MM.1S (cell line): ENCODE results near the gene GMPR2.
"Not testable (repeated sequence)": the region's sequence is repeated elsewhere in the genome, so short reads cannot be mapped to it uniquely, and the experiment has no call there.

Experiments used
- DNase-seq: peaks from one replicate; pipeline ENCODE4 v3.0.0-alpha.2; 2015
- H2AFZ ChIP-seq: fragments of 300-600 bp; sonication (generic); 2 replicates; pipeline ENCODE4 v1.6.0; 2016; ENCODE audit warnings: antibody characterized with exemption, low read length
- H3F3A ChIP-seq: fragments of 300-600 bp; sonication (generic); 2 replicates; pipeline ENCODE4 v1.6.1; 2016; ENCODE audit warnings: mild to moderate bottlenecking, antibody characterized with exemption, low read length, moderate library complexity, mixed read lengths; ENCODE audit not compliant: insufficient read depth
- H3K27ac ChIP-seq: fragments of 300-600 bp; sonication (generic); 2 replicates; pipeline ENCODE4 v1.5.1; 2016; ENCODE audit warnings: mild to moderate bottlenecking, low read length
- H3K27me3 ChIP-seq: fragments of 300-600 bp; sonication (generic); replicated peaks from 2 replicates; pipeline ENCODE4 v1.6.0; 2016; ENCODE audit warnings: low read length; ENCODE audit not compliant: insufficient read depth
- H3K36me3 ChIP-seq: fragments of 300-600 bp; sonication (generic); replicated peaks from 2 replicates; pipeline ENCODE4 v1.6.1; 2016; ENCODE audit warnings: mild to moderate bottlenecking, low read length, mixed read lengths; ENCODE audit not compliant: insufficient read depth
- H3K4me1 ChIP-seq: fragments of 300-600 bp; sonication (generic); 2 replicates; pipeline ENCODE4 v1.6.1; 2016; ENCODE audit warnings: low read length, mixed read lengths
- H3K4me2 ChIP-seq: fragments of 300-600 bp; sonication (generic); 2 replicates; pipeline ENCODE4 v1.6.0; 2016; ENCODE audit warnings: low read depth, low read length
- H3K4me3 ChIP-seq: fragments of 300-600 bp; sonication (generic); 2 replicates; pipeline ENCODE4 v1.5.1; 2016; ENCODE audit warnings: low read length, mixed read lengths
- H3K79me2 ChIP-seq: fragments of 300-600 bp; sonication (generic); 2 replicates; pipeline ENCODE4 v1.6.1; 2016; ENCODE audit warnings: mixed run types, low read length, mixed read lengths
- H3K9ac ChIP-seq: fragments of 300-600 bp; sonication (generic); 2 replicates; pipeline ENCODE4 v1.6.1; 2016; ENCODE audit warnings: low read length, mixed read lengths
- H3K9me2 ChIP-seq: fragments of 300-600 bp; sonication (generic); replicated peaks from 2 replicates; pipeline ENCODE4 v1.6.1; 2016; ENCODE audit warnings: mild to moderate bottlenecking, low read length, mixed read lengths; ENCODE audit not compliant: insufficient read depth
- H3K9me3 ChIP-seq: fragments of 300-600 bp; sonication (generic); replicated peaks from 2 replicates; pipeline ENCODE4 v1.6.1; 2016; ENCODE audit warnings: mild to moderate bottlenecking, low read length, mixed read lengths; ENCODE audit not compliant: insufficient read depth
- H4K20me1 ChIP-seq: fragments of 300-600 bp; sonication (generic); 2 replicates; pipeline ENCODE4 v1.6.1; 2016; ENCODE audit warnings: mild to moderate bottlenecking, low read length, moderate library complexity, mixed read lengths; ENCODE audit not compliant: insufficient read depth
- EZH2 ChIP-seq: fragments of 300-600 bp; sonication (generic); optimal IDR thresholded peaks from 2 replicates; pipeline ENCODE3; 2017; ENCODE audit warnings: low read depth, mild to moderate bottlenecking, antibody characterized with exemption, low read length, mixed read lengths
- EZH2phosphoT487 ChIP-seq: fragments of 300-600 bp; sonication (generic); IDR thresholded peaks from 2 replicates; pipeline ENCODE4 v1.6.1; 2018; ENCODE audit warnings: antibody characterized with exemption, low read length
- TF ChIP-seq, protein P1 (sequence below): fragments of 300-600 bp; sonication (generic); IDR thresholded peaks from 2 replicates; pipeline ENCODE4 v1.5.1; 2016; ENCODE audit warnings: antibody characterized with exemption, low read length, mixed read lengths

Gene GMPR2

DNA sequence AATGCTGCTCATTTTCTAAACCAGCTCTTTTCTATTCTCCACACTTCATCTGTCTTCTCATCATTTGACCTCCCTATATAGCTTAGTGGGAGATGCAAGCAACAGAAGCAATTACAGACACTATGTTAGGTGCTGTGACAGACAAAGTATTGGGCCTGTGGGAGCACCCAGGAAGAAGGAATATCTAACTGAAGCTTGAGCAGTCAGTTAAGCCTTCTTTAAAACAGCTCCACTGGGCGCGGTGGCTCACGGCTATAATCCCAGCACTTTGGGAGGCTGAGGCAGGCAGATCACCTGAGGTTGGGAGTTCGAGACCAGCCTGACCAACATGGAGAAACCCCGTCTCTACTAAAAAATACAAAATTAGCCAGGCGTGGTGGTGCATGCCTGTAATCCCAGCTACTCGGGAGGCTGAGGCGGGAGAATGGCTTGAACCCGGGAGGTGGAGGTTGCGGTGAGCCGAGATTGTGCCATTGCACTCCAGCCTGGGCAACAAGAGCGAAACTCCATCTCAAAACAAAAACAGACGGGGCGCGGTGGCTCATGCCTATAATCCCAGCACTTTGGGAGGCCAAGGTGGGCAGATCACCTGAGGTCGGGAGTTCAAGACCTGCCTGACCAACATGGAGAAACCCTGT is 29.4 kb upstream of the GMPR2 start:
- H3K4me3 ChIP-seq, H4K20me1 ChIP-seq, H3K4me2 ChIP-seq, H3K79me2 ChIP-seq, H2AFZ ChIP-seq, H3K9me2 ChIP-seq, H3K4me1 ChIP-seq, H3K9me3 ChIP-seq, H3K27ac ChIP-seq, DNase-seq, H3K27me3 ChIP-seq, H3K9ac ChIP-seq, H3K36me3 ChIP-seq, H3F3A ChIP-seq: not testable (repeated sequence)

DNA sequence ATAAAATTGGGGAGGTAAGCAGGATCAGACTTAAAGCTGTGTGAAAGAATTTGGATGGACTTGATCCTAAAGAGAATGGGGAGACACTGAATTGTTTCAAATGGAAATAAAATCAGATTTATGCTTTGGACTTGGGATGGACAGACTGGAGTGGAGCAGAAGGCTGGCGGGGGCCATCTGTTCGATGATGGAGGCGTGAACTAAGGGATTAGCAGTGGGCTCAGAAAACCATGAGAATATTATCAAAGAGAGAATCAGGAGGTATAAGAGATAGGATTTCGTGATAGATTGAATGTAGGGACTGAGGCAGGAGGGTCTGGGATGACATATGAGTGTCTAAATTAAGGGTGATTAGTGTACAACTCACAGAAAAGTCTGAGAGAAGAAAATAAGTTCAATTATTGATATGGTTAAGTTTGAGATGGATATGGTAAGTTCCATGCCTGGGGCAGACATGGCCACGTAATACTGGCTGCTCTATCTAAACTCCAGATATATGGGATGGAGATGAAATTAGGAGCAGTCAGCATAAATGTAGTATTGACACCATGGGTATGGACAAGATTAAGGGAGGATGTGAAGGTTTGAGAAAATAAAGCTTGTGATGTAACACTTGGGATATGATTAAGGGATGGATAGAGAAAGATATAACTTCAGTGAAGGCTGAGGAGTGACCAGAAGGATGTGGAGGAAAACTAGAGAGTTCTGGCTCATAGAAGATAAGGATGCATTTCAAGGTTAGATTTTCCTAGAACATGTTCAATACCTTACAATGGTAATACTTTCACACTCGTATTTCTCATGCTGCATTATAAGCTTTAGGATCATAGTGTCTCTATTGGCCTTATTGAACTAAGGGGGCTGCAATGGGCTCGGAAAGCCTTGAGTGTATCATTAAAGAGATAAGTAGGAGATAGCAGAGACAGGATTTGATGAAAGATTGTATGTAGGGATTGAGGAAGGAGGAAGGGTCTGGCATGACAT is 28.3 kb upstream of the GMPR2 start:
- no peak overlapping the region for H3K9ac ChIP-seq
- H2AFZ ChIP-seq, result no peak overlapping the region
- no peaks in the 10 kb centered on the region for H3K27me3 ChIP-seq
- no peaks in the 10 kb centered on the region for H4K20me1 ChIP-seq
- no peaks in the 10 kb centered on the region for H3F3A ChIP-seq
- H3K79me2 ChIP-seq, result no peaks in the 10 kb centered on the region
- no peaks in the 10 kb centered on the region for H3K4me1 ChIP-seq
- no peaks in the 10 kb centered on the region for H3K9me2 ChIP-seq
- no peaks in the 10 kb centered on the region for H3K9me3 ChIP-seq
- TF ChIP-seq, protein P1, sequence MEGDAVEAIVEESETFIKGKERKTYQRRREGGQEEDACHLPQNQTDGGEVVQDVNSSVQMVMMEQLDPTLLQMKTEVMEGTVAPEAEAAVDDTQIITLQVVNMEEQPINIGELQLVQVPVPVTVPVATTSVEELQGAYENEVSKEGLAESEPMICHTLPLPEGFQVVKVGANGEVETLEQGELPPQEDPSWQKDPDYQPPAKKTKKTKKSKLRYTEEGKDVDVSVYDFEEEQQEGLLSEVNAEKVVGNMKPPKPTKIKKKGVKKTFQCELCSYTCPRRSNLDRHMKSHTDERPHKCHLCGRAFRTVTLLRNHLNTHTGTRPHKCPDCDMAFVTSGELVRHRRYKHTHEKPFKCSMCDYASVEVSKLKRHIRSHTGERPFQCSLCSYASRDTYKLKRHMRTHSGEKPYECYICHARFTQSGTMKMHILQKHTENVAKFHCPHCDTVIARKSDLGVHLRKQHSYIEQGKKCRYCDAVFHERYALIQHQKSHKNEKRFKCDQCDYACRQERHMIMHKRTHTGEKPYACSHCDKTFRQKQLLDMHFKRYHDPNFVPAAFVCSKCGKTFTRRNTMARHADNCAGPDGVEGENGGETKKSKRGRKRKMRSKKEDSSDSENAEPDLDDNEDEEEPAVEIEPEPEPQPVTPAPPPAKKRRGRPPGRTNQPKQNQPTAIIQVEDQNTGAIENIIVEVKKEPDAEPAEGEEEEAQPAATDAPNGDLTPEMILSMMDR, result no peak
- no peak for TF ChIP-seq EZH2
- TF ChIP-seq EZH2phosphoT487, result no peak
- no peak overlapping the region for H3K4me2 ChIP-seq
- no peak overlapping the region for H3K4me3 ChIP-seq
- no peak overlapping the region for H3K27ac ChIP-seq
- no peak for DNase-seq
- no peaks in the 10 kb centered on the region for H3K36me3 ChIP-seq

GRCh38 chr14:24206260-24207103 is 26.2 kb upstream of the GMPR2 start:
- no peak overlapping the region for H3K4me3 ChIP-seq
- H3F3A ChIP-seq, result no peaks in the 10 kb centered on the region
- no peak overlapping the region for H3K27ac ChIP-seq
- no peaks in the 10 kb centered on the region for H3K27me3 ChIP-seq
- H3K79me2 ChIP-seq, result peaks cover 3% of the 10 kb centered on the region
- H3K9me2 ChIP-seq, result no peaks in the 10 kb centered on the region
- H3K36me3 ChIP-seq, result no peaks in the 10 kb centered on the region
- no peak overlapping the region for H3K9ac ChIP-seq
- no peak for DNase-seq
- H3K9me3 ChIP-seq, result no peaks in the 10 kb centered on the region
- H2AFZ ChIP-seq, result no peak overlapping the region
- TF ChIP-seq, protein P1, result no peak
- TF ChIP-seq EZH2, result no peak
- no peak for TF ChIP-seq EZH2phosphoT487
- H3K4me2 ChIP-seq, result no peak overlapping the region
- H3K4me1 ChIP-seq, result no peaks in the 10 kb centered on the region
- H4K20me1 ChIP-seq, result no peaks in the 10 kb centered on the region
